ENCODE data around the gene FAM117A. TPM values are rescaled to one million over a fixed set of nuclear protein-coding genes. Genes with fewer than 3 reads are reported as not detected.
A peak's percentile ranks its signal among the peaks of the same experiment; 100 is the strongest.

FAM117A gene
- total and polyA plus RNA-seq, 4 donors: 8.6 to 20.9 (median 13.4) TPM

GRCh38 chr17:49783791-49784190 is 19.9 kb upstream of the FAM117A start:
- Histone ChIP-seq H3K9me3 (ENCODE audit: control insufficient read depth in 4 of 4, insufficient read depth in 3 of 4, low read length in 3 of 4) (no peaks in the 10 kb centered on the region), H3K27ac (ENCODE audit: low read depth in 1 of 2, low read length in 1 of 2) (peak overlapping the region in 1 of 2 donors; percentile 52), H3K9ac (ENCODE audit: insufficient read depth in 1 of 2, low read length in 2 of 2) (no peak overlapping the region), H3K4me3 (no peak overlapping the region), H3K27me3 (ENCODE audit: control insufficient read depth in 3 of 3, insufficient read depth in 3 of 3, low read length in 2 of 3) (no peaks in the 10 kb centered on the region), H3K36me3 (ENCODE audit: control insufficient read depth in 4 of 4, insufficient read depth in 4 of 4, low read length in 4 of 4) (peaks cover 0 to 4% (median 0%) of the 10 kb centered on the region in 4 donors), H3K4me1 (ENCODE audit: control insufficient read depth in 5 of 5, insufficient read depth in 5 of 5, low read length in 5 of 5) (peaks cover 0 to 10% (median 4%) of the 10 kb centered on the region in 5 donors)
- ATAC-seq (ENCODE audit: insufficient read depth, low FRiP score) (no peak), DNase-seq (no peak)
- TF ChIP-seq CTCF (IDR thresholded peaks at IDR 0.05; ENCODE audit: control extremely low read depth, extremely low read depth): no peak

DNA sequence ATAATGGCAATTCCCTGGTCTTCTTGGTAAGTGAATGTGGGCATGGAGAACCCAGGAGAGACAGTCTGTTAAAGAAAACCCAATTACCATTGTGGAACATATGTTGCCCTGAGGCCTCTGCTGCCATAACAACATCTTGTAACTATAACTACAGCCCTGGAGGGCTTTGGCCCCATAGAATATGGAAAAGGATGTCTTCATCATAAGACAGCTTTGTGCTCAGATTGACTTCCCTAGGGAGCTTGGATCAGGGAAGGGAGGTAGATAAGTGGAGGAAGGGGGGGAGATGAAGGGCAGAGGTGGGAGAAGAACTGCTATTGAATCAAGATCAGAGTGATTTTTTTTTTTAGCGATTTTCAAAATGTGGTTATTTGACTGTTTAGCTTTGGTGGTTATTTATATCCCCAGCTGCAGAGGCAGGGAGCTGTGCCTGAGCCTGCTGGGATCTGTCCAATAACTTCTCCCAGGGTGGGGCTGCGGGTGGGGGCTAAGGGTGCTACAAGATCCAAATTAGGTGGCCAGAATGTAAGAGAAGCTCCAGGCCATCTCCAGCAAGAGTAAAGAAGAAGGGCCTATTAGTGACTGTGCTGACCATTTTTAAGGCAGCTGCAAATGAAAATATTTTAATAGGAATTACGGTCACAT is 19.3 kb upstream of the FAM117A start:
- peak overlapping the region in 1 of 2 donors; percentile 52 for H3K27ac ChIP-seq (ENCODE audit: low read depth in 1 of 2, low read length in 1 of 2)
- H3K9ac ChIP-seq (ENCODE audit: insufficient read depth in 1 of 2, low read length in 2 of 2): no peak overlapping the region
- H3K27me3 ChIP-seq (ENCODE audit: control insufficient read depth in 3 of 3, insufficient read depth in 3 of 3, low read length in 2 of 3): no peaks in the 10 kb centered on the region
- DNase-seq (peak in 2 of 3 donors; percentile 23 to 33), ATAC-seq (ENCODE audit: insufficient read depth, low FRiP score) (no peak)
- peaks cover 0 to 10% (median 4%) of the 10 kb centered on the region in 5 donors for H3K4me1 ChIP-seq (ENCODE audit: control insufficient read depth in 5 of 5, insufficient read depth in 5 of 5, low read length in 5 of 5)
- no peak overlapping the region for H3K4me3 ChIP-seq
- no peak for TF ChIP-seq CTCF (IDR thresholded peaks at IDR 0.05; ENCODE audit: control extremely low read depth, extremely low read depth)
- no peaks in the 10 kb centered on the region for H3K9me3 ChIP-seq (ENCODE audit: control insufficient read depth in 4 of 4, insufficient read depth in 3 of 4, low read length in 3 of 4)
- WGBS, 2 donors: 55 to 64% methylated on average over 3 of the region's 3 CpGs
- H3K36me3 ChIP-seq (ENCODE audit: control insufficient read depth in 4 of 4, insufficient read depth in 4 of 4, low read length in 4 of 4): no peaks in the 10 kb centered on the region

- Histone ChIP-seq H3K4me3 (no peak overlapping the region), H3K4me1 (ENCODE audit: control insufficient read depth in 5 of 5, insufficient read depth in 5 of 5, low read length in 5 of 5) (peaks cover 0 to 18% (median 7%) of the 10 kb centered on the region in 5 donors), H3K9ac (ENCODE audit: insufficient read depth in 1 of 2, low read length in 2 of 2) (no peak overlapping the region), H3K27me3 (ENCODE audit: control insufficient read depth in 3 of 3, insufficient read depth in 3 of 3, low read length in 2 of 3) (no peaks in the 10 kb centered on the region), H3K36me3 (ENCODE audit: control insufficient read depth in 4 of 4, insufficient read depth in 4 of 4, low read length in 4 of 4) (no peaks in the 10 kb centered on the region), H3K9me3 (ENCODE audit: control insufficient read depth in 4 of 4, insufficient read depth in 3 of 4, low read length in 3 of 4) (no peaks in the 10 kb centered on the region), H3K27ac (ENCODE audit: low read depth in 1 of 2, low read length in 1 of 2) (no peak overlapping the region)
- WGBS, 2 donors: 14 to 15% methylated on average over 2 of the region's 2 CpGs
- ATAC-seq (ENCODE audit: insufficient read depth, low FRiP score) (no peak), DNase-seq (peak; percentile 32 to 77 (median 73))
- TF ChIP-seq CTCF (IDR thresholded peaks at IDR 0.05; ENCODE audit: control extremely low read depth, extremely low read depth): peak; percentile 64
Measured at GRCh38 chr17:49779739-49780231, 15.9 kb upstream of the FAM117A start.

Measured in lung (tissue), 12 donors.